ENCODE data around the gene FNDC10.

FNDC10 gene

DNA sequence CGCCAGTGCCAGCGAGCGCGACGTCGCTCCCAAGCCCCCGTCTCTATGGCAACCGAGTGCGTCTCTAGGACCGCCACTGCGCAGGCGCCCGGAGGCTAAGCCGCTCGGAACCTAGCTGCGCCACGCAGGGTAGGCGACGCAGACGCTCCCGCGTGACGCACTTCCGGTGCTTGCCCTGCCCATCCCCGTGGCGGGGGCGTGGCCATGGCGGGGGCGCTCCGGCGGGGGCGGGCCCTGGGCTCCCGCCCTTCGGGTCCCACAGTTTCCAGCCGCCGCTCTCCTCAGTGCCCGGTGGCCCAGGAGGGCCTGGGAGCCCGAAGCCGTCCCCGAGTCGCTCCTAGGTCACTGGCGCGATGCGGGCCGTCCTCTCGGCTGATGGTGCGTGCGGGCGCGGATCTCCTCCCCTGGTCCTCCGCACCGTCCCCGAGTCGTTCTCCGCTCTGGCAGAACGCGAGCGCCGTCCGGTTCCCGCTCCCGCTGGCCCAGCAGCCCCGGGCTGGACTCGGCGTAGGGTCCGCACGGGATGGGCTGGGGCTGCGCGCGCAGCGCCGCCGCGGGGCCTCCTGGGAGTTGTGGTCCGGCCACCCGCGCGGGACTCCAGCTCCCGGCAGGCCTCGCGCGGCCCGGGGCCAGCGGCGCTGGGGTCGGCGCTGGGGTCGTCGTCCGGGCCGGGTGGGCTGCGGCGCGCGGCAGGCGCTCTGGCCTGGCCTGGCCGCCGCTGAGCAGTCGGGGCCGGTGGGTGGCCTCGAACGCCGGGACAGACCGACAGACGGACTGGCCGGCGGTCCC, 15.5 kb upstream of the FNDC10 start, which contains the start of gene MIB2:
Gene MIB2, plus strand, starts transcription at position 245 of the 789 bp plus-strand sequence. CDS start 7,953 bp downstream, outside the sequence.
- peak; percentile 92 for DNase-seq

DNA sequence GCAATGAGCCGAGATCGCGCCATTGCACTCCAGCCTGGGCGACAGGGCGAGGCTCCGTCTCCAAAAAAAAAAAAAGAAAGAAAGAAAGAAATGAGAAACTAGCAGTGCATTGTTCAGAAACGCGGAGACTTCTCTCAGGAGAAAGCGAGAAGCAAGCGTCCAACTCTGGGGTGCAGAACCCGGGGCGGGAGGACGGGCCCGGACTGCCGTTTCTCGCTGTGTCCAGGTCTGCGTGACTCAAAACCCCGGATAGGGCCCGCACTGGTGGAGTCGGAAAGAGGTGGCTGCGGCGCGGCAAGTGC, 15.0 kb upstream of the FNDC10 start:
- DNase-seq: no peak

- DNase-seq: no peak
Observed at GRCh38 chr1:1614204-1614953, 14.4 kb upstream of the FNDC10 start.

- no peak for DNase-seq
Observed at GRCh38 chr1:1613509-1614082, 13.7 kb upstream of the FNDC10 start.

DNA sequence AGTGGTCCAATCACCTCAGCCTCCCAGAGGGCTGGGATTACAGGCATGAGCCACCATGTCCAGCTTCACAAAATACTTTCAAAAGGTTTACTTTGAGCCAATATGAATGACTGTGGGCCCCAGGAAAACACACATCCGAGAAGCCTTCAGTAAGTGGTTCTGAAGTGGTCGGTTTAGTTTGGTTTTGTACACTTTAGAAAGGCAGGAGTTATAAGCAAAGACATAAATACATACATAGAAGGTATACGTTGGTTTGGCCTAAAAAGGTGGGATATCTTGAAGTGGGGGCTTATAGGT, 12.1 kb upstream of the FNDC10 start:
- DNase-seq: no peak

DNA sequence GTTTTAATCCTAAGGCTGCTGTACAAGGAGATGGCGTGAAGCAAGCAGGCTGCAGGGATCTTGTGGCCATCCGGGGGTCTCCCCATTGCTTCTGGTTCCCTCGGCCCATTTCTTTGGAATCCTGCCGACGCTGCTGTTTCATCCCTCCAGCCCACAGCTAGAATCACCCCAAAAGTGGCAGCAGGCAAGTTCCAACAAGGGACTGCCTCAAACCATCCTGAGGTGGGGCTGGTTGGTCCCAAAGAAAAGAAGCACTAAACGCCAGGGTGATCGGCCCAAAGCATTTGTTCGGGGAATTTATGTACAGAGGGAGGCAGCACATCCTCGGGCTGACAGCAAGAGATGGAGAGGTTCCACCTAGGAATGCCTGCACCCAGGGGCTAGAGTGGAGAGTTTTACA, 10.9 kb upstream of the FNDC10 start:
- no peak for DNase-seq

- DNase-seq: no peak
Observed at GRCh38 chr1:1609822-1610485, 10.0 kb upstream of the FNDC10 start.

DNA sequence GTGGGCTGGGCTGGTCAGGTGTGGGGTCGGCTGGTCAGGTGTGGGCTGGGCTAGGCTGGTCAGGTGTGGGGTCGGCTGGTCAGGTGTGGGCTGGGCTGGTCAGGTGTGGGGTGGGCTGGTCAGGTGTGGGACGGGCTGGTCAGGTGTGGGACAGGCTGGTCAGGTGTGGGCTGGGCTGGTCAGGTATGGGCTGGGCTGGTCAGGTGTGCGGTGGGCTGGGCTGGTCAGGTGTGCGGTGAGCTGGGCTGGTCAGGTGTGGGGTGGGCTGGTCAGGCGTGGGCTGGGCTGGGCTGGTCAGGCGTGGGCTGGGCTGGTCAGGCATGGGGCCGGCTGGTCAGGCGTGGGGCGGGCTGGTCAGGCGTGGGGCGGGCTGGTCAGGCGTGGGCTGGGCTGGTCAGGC, 6.3 kb upstream of the FNDC10 start:
- no peak for DNase-seq

DNA sequence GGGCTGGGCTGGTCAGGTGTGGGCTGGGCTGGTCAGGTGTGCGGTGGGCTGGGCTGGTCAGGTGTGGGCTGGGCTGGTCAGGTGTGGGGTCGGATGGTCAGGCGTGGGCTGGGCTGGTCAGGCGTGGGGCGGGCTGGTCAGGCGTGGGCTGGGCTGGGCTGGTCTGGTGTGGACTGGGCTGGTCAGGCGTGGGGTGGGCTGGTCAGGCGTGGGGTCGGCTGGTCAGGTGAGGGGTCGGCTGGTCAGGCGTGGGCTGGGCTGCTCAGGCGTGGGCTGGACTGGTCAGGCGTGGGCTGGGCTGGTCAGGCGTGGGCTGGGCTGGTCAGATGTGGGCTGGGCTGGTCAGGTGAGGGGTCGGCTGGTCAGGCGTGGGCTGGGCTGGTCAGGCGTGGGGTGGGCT, 5.8 kb upstream of the FNDC10 start:
- no peak for DNase-seq

GRCh38 chr1:1605034-1605591, 5.2 kb upstream of the FNDC10 start:
- no peak for DNase-seq

- no peak for DNase-seq
Observed at GRCh38 chr1:1604374-1605033, 4.6 kb upstream of the FNDC10 start.

- DNase-seq: no peak
Observed at GRCh38 chr1:1603671-1604373, 3.9 kb upstream of the FNDC10 start.

DNA sequence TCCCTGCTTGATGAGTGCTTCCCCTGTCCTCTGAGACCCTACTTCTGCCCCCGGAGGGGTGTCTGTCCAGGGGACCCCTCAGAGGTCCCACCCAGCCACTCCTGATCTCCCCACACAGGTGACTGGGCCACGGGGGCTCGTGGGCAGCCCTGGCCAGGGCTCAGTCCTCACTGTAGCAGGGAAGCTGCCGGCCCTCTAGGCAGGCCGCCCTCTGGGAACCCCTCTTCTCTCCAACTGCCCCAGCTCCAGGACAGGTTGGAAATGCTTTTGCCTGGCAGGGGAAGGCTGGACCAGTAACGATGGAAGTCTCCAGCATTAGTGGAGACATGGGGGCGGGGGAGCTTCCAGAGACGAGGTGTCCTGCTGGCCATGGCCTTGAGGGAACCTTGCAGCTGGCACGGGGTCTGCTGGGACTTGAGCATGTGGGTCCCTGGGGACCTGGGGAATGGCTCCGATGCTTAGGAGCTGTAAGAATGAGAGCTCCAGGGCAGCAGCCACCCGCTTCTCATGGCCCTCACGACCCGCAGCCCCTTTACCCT, 3.1 kb upstream of the FNDC10 start:
- DNase-seq: no peak

GRCh38 chr1:1602304-1602967, 2.5 kb upstream of the FNDC10 start:
- DNase-seq: no peak

DNA sequence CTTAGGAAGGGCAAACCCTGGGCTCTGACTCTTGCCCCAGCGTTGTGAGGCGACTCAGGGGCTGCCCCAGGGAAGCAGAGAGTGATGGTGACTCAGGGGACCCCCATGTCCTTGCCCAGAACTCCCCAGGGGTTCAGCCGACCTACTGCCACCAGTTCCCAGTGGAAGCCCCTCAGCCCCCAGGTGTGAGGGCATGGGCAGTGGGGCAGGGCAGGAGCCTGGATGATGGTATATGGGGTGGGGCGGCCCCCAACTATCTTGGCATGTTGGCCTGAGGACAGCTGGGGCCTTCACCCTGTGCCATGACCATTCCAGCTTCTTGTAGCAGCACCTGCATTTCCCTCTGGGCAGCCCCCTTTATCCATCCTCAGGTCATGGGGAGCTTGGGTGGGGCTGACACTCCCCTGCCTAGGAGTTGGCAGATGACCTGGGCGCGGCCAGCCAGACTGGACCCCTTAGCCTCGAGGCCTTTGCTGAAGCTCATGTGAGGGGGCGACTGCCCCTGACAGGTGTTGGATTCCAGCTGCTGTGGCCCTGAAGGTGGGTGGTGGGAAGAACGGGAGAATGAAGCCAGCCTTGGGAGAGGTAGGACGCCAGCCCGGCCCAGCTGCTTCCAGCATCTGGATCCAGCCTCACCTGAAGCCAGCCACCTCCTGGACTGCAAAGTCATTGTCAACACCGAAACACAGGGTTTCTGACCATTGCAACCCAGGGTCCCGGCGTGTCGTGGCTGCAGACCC, 1.8 kb upstream of the FNDC10 start:
- no peak for DNase-seq

GRCh38 chr1:1600861-1601563, 1.1 kb upstream of the FNDC10 start:
- no peak for DNase-seq

GRCh38 chr1:1599030-1599934, 653 bp downstream of the FNDC10 start:
- DNase-seq: no peak

DNA sequence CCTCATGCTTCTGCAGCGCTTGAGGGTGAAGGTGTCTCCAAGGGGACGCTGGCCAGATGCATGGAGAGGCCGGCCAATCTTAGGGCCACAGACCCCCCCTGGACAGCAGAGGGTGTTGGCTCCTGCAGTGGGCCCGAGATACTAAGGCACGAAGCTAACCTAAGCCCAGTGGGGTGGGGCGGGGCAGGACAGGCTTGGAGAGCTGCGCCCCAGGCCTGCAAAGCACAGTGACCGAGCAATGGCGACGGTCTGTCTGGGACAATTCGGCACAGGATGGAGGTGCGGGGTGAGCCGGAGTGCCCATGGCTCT, 1.3 kb downstream of the FNDC10 start:
- DNase-seq: no peak

Data from NCI-H2227 treated with DMSO at 0.1 percent for 48 hours (cell line).